ENCODE measurements around the gene CALCOCO2. TPM values are rescaled to one million over a fixed set of nuclear protein-coding genes. Genes with fewer than 3 reads are reported as not detected.

Gene CALCOCO2
- total and polyA plus RNA-seq, 4 experiments from 2014 or later = 107 to 196 (median 143) TPM

- CTCF ChIA-PET (ENCODE audit: partially characterized antibody) = interaction anchor here (1.5 to 1.9 kb wide), 3 partner anchors 26 to 43 kb away, joined by 5 to 7 read pairs (median 6); no protein-coding TSS in a partner anchor
- H3K9me3 ChIP-seq (ENCODE audit: control insufficient read depth in 1 of 2, low read length in 2 of 2) = no peaks in the 10 kb centered on the region
- peak overlapping the region in 1 of 2 donors; percentile 61 for H3K4me3 ChIP-seq (ENCODE audit: low read length in 2 of 2)
- peak; percentile 56 to 72 (median 62) for DNase-seq
- peak overlapping the region; percentile 73 to 91 (median 82) for H3K4me3 Mint-ChIP-seq
- peaks cover 15 to 25% of the 10 kb centered on the region in 2 donors for H3K36me3 Mint-ChIP-seq
- peaks cover 12% of the 10 kb centered on the region for H3K36me3 ChIP-seq (ENCODE audit: insufficient read depth, low read length)
- intact Hi-C loops (cut with micrococcal nuclease) = no loop called here
- peak overlapping the region; percentile 69 for H3K27ac ChIP-seq (ENCODE audit: low read depth, low read length)
- POLR2A ChIA-PET (ENCODE audit: partially characterized antibody) = interaction anchor here (0.6 to 1.6 kb wide), 7 partner anchors 9 to 1012 kb away, joined by 3 to 7 read pairs (median 3); no protein-coding TSS in a partner anchor
- no peaks in the 10 kb centered on the region for H3K27me3 Mint-ChIP-seq
- H3K9me3 Mint-ChIP-seq = no peaks in the 10 kb centered on the region
- no peaks in the 10 kb centered on the region for H3K27me3 ChIP-seq (ENCODE audit: insufficient read depth, low read length)
- peaks cover 61% of the 10 kb centered on the region for H3K4me1 ChIP-seq (ENCODE audit: insufficient read depth, low read length)
- H3K4me1 Mint-ChIP-seq = peaks cover 31 to 64% (median 45%) of the 10 kb centered on the region in 4 donors
- H3K27ac Mint-ChIP-seq = peak overlapping the region; percentile 90 to 97 (median 93)
These were observed 10.6 kb downstream of the CALCOCO2 start for GRCh38 chr17:48841395-48841831.

- Histone ChIP-seq H3K4me1 (ENCODE audit: insufficient read depth, low read length) (peaks cover 47% of the 10 kb centered on the region), H3K36me3 (ENCODE audit: insufficient read depth, low read length) (peaks cover 20% of the 10 kb centered on the region), H3K9me3 (ENCODE audit: control insufficient read depth in 1 of 2, low read length in 2 of 2) (no peaks in the 10 kb centered on the region), H3K27me3 (ENCODE audit: insufficient read depth, low read length) (no peaks in the 10 kb centered on the region), H3K4me3 (ENCODE audit: low read length in 2 of 2) (no peak overlapping the region), H3K27ac (ENCODE audit: low read depth, low read length) (no peak overlapping the region)
- Mint-ChIP-seq H3K36me3 (peaks cover 22 to 32% of the 10 kb centered on the region in 2 donors), H3K9me3 (no peaks in the 10 kb centered on the region), H3K4me3 (peak overlapping the region in 1 of 8 donors; percentile 5), H3K27me3 (no peaks in the 10 kb centered on the region), H3K27ac (peak overlapping the region in 3 of 7 donors; percentile 34 to 84 (median 42)), H3K4me1 (peaks cover 24 to 50% (median 35%) of the 10 kb centered on the region in 4 donors)
- intact Hi-C loops (cut with micrococcal nuclease) = no loop called here
- CTCF ChIA-PET (ENCODE audit: partially characterized antibody) = interaction anchor here (1.0 to 1.8 kb wide), 3 partner anchors 27 to 42 kb away, joined by 5 to 6 read pairs (median 5); no protein-coding TSS in a partner anchor
- no peak for DNase-seq
- POLR2A ChIA-PET (ENCODE audit: partially characterized antibody) = interaction anchor here (0.6 to 1.6 kb wide), 3 partner anchors 8 to 28 kb away, joined by 3 to 5 read pairs (median 4); no protein-coding TSS in a partner anchor
These were observed 11.9 kb downstream of the CALCOCO2 start for GRCh38 chr17:48842746-48843145.

GRCh38 chr17:48843187-48843900 lies 12.5 kb downstream of the CALCOCO2 start:
- peaks cover 28 to 38% of the 10 kb centered on the region in 2 donors for H3K36me3 Mint-ChIP-seq
- peak overlapping the region in 6 of 7 donors; percentile 9 to 84 (median 38) for H3K27ac Mint-ChIP-seq
- no peaks in the 10 kb centered on the region for H3K9me3 Mint-ChIP-seq
- H3K4me3 Mint-ChIP-seq = peak overlapping the region in 1 of 8 donors; percentile 5
- H3K27me3 Mint-ChIP-seq = no peaks in the 10 kb centered on the region
- H3K36me3 ChIP-seq (ENCODE audit: insufficient read depth, low read length) = peaks cover 25% of the 10 kb centered on the region
- peaks cover 41% of the 10 kb centered on the region for H3K4me1 ChIP-seq (ENCODE audit: insufficient read depth, low read length)
- ChIA-PET POLR2A (ENCODE audit: partially characterized antibody) (interaction anchor here (1.0 kb wide), 1 partner anchor 12 kb away, joined by 5 read pairs; no protein-coding TSS in a partner anchor), CTCF (ENCODE audit: partially characterized antibody) (interaction anchor here (0.8 to 1.1 kb wide), 4 partner anchors 32 to 41 kb away, joined by 4 to 6 read pairs (median 4); no protein-coding TSS in a partner anchor)
- peaks cover 21 to 44% (median 29%) of the 10 kb centered on the region in 4 donors for H3K4me1 Mint-ChIP-seq
- intact Hi-C loops (cut with micrococcal nuclease) = no loop called here
- H3K27ac ChIP-seq (ENCODE audit: low read depth, low read length) = no peak overlapping the region
- no peaks in the 10 kb centered on the region for H3K27me3 ChIP-seq (ENCODE audit: insufficient read depth, low read length)
- DNase-seq = no peak
- no peaks in the 10 kb centered on the region for H3K9me3 ChIP-seq (ENCODE audit: control insufficient read depth in 1 of 2, low read length in 2 of 2)
- no peak overlapping the region for H3K4me3 ChIP-seq (ENCODE audit: low read length in 2 of 2)

GRCh38 chr17:48850792-48851323 lies 20.0 kb downstream of the CALCOCO2 start:
- Histone ChIP-seq H3K9me3 (ENCODE audit: control insufficient read depth in 1 of 2, low read length in 2 of 2) (no peaks in the 10 kb centered on the region), H3K27ac (ENCODE audit: low read depth, low read length) (no peak overlapping the region), H3K27me3 (ENCODE audit: insufficient read depth, low read length) (no peaks in the 10 kb centered on the region), H3K4me1 (ENCODE audit: insufficient read depth, low read length) (peaks cover 9% of the 10 kb centered on the region), H3K4me3 (ENCODE audit: low read length in 2 of 2) (no peak overlapping the region), H3K36me3 (ENCODE audit: insufficient read depth, low read length) (peaks cover 63% of the 10 kb centered on the region)
- intact Hi-C loops (cut with micrococcal nuclease) = no loop called here
- Mint-ChIP-seq H3K9me3 (no peaks in the 10 kb centered on the region), H3K4me3 (peak overlapping the region in 3 of 8 donors; percentile 11 to 47 (median 42)), H3K36me3 (peaks cover 58 to 73% of the 10 kb centered on the region in 2 donors), H3K27ac (peak overlapping the region in 5 of 7 donors; percentile 15 to 81 (median 64)), H3K4me1 (peaks cover 5 to 13% (median 10%) of the 10 kb centered on the region in 4 donors), H3K27me3 (no peaks in the 10 kb centered on the region)
- CTCF ChIA-PET (ENCODE audit: partially characterized antibody) = interaction anchor here (0.7 to 2.3 kb wide), 5 partner anchors 15 to 34 kb away, joined by 3 to 9 read pairs (median 4); no protein-coding TSS in a partner anchor
- POLR2A ChIA-PET (ENCODE audit: partially characterized antibody) = interaction anchor here (0.6 to 1.5 kb wide), 2 partner anchors 9 to 13 kb away, joined by 3 to 4 read pairs; no protein-coding TSS in a partner anchor
- peak in 1 of 5 donors; percentile 25 for DNase-seq

GRCh38 chr17:48854774-48855476 lies 24.1 kb downstream of the CALCOCO2 start:
- Mint-ChIP-seq H3K4me3 (no peak overlapping the region), H3K4me1 (peaks cover 7 to 16% (median 8%) of the 10 kb centered on the region in 4 donors), H3K36me3 (peaks cover 47 to 65% of the 10 kb centered on the region in 2 donors), H3K27me3 (no peaks in the 10 kb centered on the region), H3K27ac (peak overlapping the region in 3 of 7 donors; percentile 10 to 45 (median 17)), H3K9me3 (no peaks in the 10 kb centered on the region)
- POLR2A ChIA-PET (ENCODE audit: partially characterized antibody) = interaction anchor here (1.2 kb wide), 1 partner anchor 13 kb away, joined by 3 read pairs; no protein-coding TSS in a partner anchor
- intact Hi-C loops (cut with micrococcal nuclease) = no loop called here
- peaks cover 37% of the 10 kb centered on the region for H3K36me3 ChIP-seq (ENCODE audit: insufficient read depth, low read length)
- CTCF ChIA-PET (ENCODE audit: partially characterized antibody) = interaction anchor here (3.1 kb wide), 1 partner anchor 51 kb away, joined by 8 read pairs; no protein-coding TSS in a partner anchor
- no peaks in the 10 kb centered on the region for H3K9me3 ChIP-seq (ENCODE audit: control insufficient read depth in 1 of 2, low read length in 2 of 2)
- H3K4me1 ChIP-seq (ENCODE audit: insufficient read depth, low read length) = peaks cover 9% of the 10 kb centered on the region
- no peak overlapping the region for H3K27ac ChIP-seq (ENCODE audit: low read depth, low read length)
- H3K27me3 ChIP-seq (ENCODE audit: insufficient read depth, low read length) = no peaks in the 10 kb centered on the region
- H3K4me3 ChIP-seq (ENCODE audit: low read length in 2 of 2) = no peak overlapping the region
- DNase-seq = no peak

- Histone ChIP-seq H3K27me3 (ENCODE audit: insufficient read depth, low read length) (no peaks in the 10 kb centered on the region), H3K27ac (ENCODE audit: low read depth, low read length) (no peak overlapping the region), H3K4me3 (ENCODE audit: low read length in 2 of 2) (no peak overlapping the region), H3K4me1 (ENCODE audit: insufficient read depth, low read length) (peaks cover 2% of the 10 kb centered on the region), H3K36me3 (ENCODE audit: insufficient read depth, low read length) (peaks cover 44% of the 10 kb centered on the region), H3K9me3 (ENCODE audit: control insufficient read depth in 1 of 2, low read length in 2 of 2) (no peaks in the 10 kb centered on the region)
- Mint-ChIP-seq H3K4me3 (no peak overlapping the region), H3K4me1 (peaks cover 1 to 7% (median 3%) of the 10 kb centered on the region in 4 donors), H3K36me3 (peaks cover 51 to 66% of the 10 kb centered on the region in 2 donors), H3K9me3 (no peaks in the 10 kb centered on the region), H3K27me3 (no peaks in the 10 kb centered on the region), H3K27ac (peak overlapping the region in 2 of 7 donors; percentile 25 to 76)
- intact Hi-C loops (cut with micrococcal nuclease) = no loop called here
- ChIA-PET CTCF (ENCODE audit: partially characterized antibody) (interaction anchor here (0.6 to 3.1 kb wide), 4 partner anchors 43 to 71 kb away, joined by 3 to 8 read pairs (median 4); no protein-coding TSS in a partner anchor), POLR2A (ENCODE audit: partially characterized antibody) (interaction anchor here (0.8 kb wide), 1 partner anchor 17 kb away, joined by 3 read pairs; no protein-coding TSS in a partner anchor)
- no peak for DNase-seq
These were observed 25.4 kb downstream of the CALCOCO2 start for GRCh38 chr17:48856122-48856821.

Data from CD4-positive, alpha-beta memory T cell (primary cell).